Activated CD8-positive, alpha-beta memory T cell treated with anti-CD3 and anti-CD28 coated beads, Interleukin-2, amount 50 U/mL, for 1 hour (primary cell): ENCODE results near the gene SLC51B.
"Not testable (repeated sequence)": the region's sequence is repeated elsewhere in the genome, so short reads cannot be mapped to it uniquely, and the experiment has no call there.

Experiments used
- DNase-seq: peaks from one replicate; pipeline ENCODE4 v3.0.0-alpha.2; 2020; ENCODE audit errors: extremely low read depth

SLC51B gene

DNA sequence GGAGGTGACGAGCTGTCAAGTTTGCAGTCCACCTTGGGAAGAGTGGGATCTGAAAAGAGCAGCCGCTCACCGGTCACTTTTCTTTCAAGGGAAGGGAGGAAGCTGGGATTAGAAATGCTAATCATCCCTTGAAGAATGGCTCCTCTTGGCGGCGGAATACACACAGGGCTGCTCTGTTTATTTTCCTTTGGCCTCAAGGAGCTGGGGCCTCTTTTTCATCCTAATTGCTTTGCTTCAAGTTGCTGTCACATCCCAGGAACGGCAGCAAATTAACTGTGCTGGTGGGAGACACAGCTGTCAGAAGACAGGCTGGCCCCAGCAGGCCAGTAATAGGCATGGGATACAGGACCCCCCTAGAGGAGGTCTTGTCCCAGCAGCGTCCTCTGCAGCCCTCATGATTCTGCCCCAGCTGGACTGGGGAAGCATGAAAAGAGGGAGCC, 38.1 kb downstream of the SLC51B start:
- DNase-seq: no peak

DNA sequence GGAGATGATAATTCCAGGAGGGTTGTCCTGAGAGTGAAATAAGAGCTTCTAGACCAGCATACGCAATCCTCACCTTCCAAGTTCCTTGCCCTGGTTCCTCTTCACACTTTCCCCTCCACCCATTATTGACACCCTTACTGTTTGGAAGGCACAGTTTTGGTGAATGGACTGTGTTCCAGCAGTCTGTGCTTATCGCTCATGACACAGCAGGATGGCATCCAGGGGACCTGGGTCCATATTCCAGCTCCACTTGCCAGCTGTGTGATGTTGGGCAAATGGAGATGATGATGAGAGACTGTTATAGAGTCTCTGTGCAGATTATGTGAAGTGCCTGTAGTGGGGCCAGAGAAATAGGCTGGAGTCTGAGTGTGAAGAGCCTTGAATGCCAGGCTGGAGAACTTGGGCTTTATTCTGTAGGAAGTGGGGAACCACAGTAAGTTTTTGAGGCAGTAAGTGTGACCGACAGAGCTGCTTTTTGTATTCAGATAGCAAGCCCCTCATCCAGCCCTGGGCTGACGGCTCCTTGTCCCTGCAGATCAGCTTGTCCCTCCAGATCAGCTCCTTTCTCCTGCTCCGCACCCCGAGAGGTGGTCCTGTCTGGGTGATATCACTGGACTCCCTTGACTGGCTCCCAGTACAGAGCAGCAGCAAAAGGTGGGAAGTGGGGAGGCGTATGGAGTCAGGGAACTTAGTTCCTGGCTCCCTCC, 39.5 kb downstream of the SLC51B start:
- DNase-seq: no peak

DNA sequence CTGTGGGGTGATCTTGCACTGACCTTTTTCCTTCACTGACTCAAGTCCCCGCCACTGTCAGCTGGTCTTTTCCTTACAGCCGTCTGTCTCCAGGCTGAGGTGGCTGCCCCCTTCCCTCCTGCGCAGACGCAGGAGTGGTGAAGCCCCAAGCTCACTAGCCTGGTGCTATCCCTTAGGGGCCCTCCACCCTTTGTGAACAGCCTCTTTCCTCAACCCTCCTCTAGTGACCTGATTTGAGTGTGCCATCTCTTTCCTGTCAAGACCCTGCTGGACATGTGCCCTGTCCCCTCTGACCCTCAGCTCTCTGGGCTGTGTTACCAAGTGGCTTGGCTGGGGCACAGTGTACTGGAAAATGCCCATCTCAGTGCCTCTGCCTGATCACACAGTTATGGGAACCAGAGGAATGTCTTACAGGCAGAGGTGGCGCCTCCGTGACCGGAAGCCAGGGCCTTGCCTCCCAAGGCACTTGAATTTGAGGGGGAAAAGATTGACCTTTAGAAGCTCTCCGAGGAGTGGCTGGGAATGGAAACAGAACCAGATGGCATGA, 40.1 kb downstream of the SLC51B start:
- DNase-seq: no peak

DNA sequence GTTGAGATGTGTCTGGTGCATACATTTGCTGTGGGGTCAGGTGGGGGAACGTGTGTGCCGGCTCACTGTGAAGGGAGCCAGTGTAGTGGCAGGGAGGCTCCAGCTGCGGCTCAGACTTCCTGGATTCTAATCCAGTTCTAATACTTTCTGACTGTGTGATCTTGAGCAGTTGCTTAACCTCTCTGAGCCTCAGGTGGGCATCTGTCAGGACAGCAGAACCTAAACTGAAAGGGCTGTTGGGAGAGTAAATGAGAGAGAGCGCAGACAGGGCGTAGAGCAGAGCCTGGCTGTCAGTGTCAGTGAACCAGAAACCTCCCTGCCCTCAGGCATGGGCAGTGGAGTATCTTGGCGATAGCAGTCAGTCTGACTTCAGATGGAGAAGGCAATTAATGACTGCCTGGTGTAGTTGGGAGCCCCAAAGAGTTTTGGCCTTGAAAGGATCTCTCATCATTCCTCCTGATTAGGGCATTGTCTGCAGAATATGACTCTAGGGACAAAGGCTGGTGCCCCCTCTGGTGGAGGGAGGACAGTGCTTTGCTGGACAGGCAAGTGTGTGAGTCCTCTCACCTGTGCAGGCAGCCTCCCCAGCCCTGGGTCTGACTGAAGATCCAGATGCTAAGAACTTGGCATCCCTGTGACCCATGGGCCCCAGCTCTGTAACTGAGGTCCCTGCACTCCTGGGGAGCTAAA, 40.9 kb downstream of the SLC51B start:
- no peak for DNase-seq

DNA sequence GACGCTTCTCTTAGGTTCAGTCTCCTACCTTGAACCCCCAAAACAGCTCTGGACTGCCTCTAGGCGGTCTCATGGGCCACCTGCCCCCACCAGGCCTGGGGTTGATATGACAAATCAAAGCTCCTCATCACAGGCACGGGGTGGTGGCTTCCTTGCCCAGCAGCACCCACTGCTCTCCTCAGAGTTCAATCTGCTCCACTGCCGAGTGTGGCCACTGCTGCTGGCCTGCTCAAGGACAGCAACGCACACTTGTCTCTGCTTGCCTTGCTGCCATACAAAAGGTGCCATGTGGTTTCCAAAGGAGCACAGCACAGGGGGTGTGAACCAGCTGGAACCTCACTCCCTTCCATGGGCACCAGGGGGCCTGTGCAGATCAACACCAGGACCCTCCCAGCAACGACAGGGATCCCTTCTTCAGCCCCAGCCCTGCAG, 41.5 kb downstream of the SLC51B start:
- DNase-seq: no peak

- no peak for DNase-seq
Measured at GRCh38 chr15:65087411-65087810, 42.2 kb downstream of the SLC51B start.

DNA sequence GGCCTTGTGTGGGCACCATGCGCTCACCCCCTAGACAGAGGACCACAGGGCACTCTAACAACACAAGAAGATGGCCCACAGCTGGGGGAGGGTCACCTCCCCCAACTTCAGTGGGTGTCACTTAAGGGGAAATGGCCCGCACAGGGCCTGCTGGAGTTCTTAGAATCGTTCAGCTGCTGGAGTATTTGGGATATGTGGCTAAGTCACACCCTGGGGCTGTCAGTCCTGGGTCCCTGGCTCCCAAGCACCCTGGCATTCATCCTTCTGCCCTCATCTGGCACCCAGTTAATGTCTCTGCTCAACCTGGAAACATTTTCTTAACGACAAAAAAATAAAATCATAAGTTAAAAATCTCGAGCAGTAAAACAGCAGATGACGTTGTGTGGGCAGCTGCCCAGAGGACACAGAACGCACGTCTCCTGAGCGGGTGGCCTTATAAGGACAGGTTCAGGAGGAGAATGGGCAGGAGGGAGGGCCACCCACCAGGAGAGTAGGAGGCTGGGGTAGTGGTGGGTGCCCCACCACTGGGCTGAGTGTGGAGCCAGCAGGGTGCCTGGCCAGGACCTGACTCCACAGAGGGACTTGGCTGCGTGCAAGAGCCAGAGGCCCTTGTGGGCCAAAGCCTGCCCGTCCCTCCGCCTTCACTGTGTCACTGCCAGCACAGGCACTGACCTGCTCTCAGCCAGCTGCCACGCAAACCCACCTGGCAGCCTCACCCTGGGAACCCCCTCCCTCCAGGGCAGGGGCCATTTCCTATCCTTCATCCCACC, 42.9 kb downstream of the SLC51B start:
- no peak for DNase-seq

DNA sequence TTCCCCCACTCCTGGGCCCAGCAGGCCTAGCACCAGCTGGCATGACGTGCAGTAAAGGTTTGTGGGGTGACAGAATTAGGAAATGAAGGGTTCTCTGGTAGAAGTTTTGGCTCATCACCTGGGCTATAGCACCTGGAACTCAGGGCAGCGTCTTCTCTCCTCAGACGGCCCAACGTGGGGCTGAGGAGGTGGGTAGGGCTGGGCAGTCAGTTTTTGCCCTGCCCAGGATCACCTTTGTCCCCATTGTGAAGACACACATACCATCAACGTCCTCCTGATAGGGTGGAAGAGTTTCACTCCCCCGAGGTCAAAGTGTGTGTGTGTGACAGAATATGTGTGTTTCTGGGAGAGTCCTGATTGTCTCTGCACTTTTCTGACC, 43.4 kb downstream of the SLC51B start:
- no peak for DNase-seq

- no peak for DNase-seq
Measured at GRCh38 chr15:65089206-65089824, 44.1 kb downstream of the SLC51B start.

- DNase-seq: no peak
Measured at GRCh38 chr15:65091946-65092770, 47.0 kb downstream of the SLC51B start.

DNA sequence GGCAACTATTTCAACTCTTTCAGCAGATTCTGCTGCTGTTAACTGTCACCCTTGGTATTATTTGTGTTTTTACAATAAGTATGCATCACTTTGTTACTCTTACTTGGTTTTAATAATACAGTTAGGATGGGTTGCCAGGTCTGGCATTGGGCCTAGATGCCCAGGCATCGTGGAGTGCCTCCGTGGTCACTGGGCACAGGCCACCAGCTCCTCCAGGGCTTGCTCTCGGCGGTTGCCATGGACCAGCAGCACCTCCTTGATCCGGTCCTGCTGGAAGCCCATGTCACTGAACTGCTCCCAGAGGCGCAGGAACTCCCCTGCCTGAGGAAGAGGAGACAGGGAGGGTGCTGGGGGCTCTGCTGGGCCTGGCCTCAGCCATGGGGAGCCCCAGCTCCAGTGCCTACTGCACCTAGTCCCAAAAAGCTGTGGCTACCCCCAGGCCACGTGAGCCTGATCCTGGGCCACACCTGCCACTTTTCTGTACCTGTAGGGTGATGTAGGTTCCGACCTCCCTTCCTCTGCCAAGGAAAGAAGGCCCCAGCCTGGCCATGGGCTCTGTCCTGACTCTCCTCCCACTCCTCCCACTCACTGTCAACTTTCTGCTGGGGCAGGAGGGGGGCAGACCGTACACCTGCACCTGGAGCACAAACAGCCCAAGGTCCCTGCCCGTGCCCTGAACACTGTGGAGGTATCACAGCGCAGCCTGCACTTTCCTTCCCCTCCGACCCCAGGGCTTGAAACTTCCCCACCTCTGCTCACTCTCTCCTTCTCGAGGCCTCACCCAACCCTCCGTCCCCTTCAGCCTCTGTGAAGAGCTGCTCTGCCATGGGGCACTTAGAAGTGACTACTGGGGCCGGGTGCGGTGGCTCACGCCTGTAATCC, 48.0 kb downstream of the SLC51B start:
- no peak for DNase-seq

- DNase-seq: not testable (repeated sequence)
Measured at GRCh38 chr15:65093793-65094170, 48.6 kb downstream of the SLC51B start.

GRCh38 chr15:65094294-65094995, 49.3 kb downstream of the SLC51B start:
- no peak for DNase-seq

GRCh38 chr15:65095011-65095746, 50.0 kb downstream of the SLC51B start:
- DNase-seq: no peak

DNA sequence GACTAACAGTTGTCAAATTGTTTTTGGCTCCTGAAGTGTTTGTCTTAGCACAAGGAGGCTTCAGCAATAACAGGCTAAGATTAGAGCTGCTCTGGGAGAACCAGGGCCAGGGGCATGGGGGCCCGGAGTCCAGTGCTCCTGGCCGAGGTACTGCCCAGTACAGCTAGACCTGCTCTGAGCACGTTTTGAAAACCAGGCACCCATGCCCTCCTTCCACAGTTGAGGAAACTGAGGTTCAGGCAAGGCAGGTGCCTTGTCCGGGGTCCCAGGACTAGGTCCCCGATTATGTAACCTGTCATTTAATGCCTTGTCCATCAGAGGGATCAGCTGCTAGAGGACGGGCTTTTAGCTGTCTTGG, 50.5 kb downstream of the SLC51B start:
- DNase-seq: no peak

- DNase-seq: no peak
Measured at GRCh38 chr15:65096481-65097385, 51.5 kb downstream of the SLC51B start.

GRCh38 chr15:65097651-65098263, 52.6 kb downstream of the SLC51B start:
- DNase-seq: no peak
